Panc1 (cell line): Measurements from ENCODE around the gene MAGEF1. TPM values are rescaled to one million over a fixed set of nuclear protein-coding genes. Genes with fewer than 3 reads are reported as not detected.

Source experiments
- ATAC-seq: fragments of 200-7000 bp; cut with Tn5 transposase; 2 replicates; pipeline ENCODE4 v1.9.1; 2020; ENCODE audit warnings: mild to moderate bottlenecking, moderate library complexity
- BruUV-seq: library from RNA; stranded (reverse); fragments of 400-500 nt; replicated peaks from 2 replicates; lab custom pipeline; 2021; lab: Mats Ljungman, UMichigan
- CTCF ChIA-PET: fragments of 300-600 bp; sonication (Branson Sonifier 250); formaldehyde crosslinking; loops from one replicate; lab custom pipeline; 2022; ENCODE audit warnings: antibody characterized with exemption; lab: Charles Lee
- POLR2A ChIA-PET: fragments of 300-600 bp; sonication (Branson Sonifier 250); formaldehyde crosslinking; loops from one replicate; lab custom pipeline; 2022; ENCODE audit warnings: antibody characterized with exemption; lab: Charles Lee
- DNase-seq: peaks from one replicate; pipeline ENCODE4 v3.0.0-alpha.2; 2010; ENCODE audit warnings: low read depth, low spot score
- H3K27ac ChIP-seq: 2 replicates; pipeline ENCODE4 v1.5.1; 2011; ENCODE audit warnings: mild to moderate bottlenecking, low read length, inconsistent platforms
- H3K27me3 ChIP-seq: fragments of 200-500 bp; sonication (Bioruptor generic); 2 replicates; pipeline ENCODE4 v1.6.0; 2014; ENCODE audit warnings: low read length, inconsistent platforms; ENCODE audit not compliant: control insufficient read depth, insufficient read depth
- H3K36me3 ChIP-seq: fragments of 200-500 bp; sonication (Bioruptor generic); 2 replicates; pipeline ENCODE4 v1.5.1; 2014; ENCODE audit warnings: inconsistent platforms, mild to moderate bottlenecking, low read length, moderate library complexity; ENCODE audit not compliant: control insufficient read depth, insufficient read depth
- H3K4me1 ChIP-seq: 2 replicates; pipeline ENCODE4 v1.5.1; 2011; ENCODE audit warnings: inconsistent platforms, mild to moderate bottlenecking, low read length, moderate library complexity; ENCODE audit not compliant: control insufficient read depth, insufficient read depth
- H3K4me3 ChIP-seq, 2 experiments: 2 replicates each; pipeline ENCODE4 v1.5.1; 2011 to 2012; ENCODE audit warnings: low read depth in 2 of 2, low read length in 2 of 2, mild to moderate bottlenecking in 2 of 2, inconsistent platforms in 1 of 2, moderate library complexity in 1 of 2
- H3K9me3 ChIP-seq: fragments of 200-500 bp; sonication (Bioruptor generic); 2 replicates; pipeline ENCODE4 v1.5.1; 2014; ENCODE audit warnings: low read depth, mild to moderate bottlenecking, inconsistent platforms, low read length, moderate library complexity; ENCODE audit not compliant: control insufficient read depth, insufficient read depth
- POLR2AphosphoS5 ChIP-seq: IDR thresholded peaks from 2 replicates; pipeline ENCODE4 v1.6.1; 2012; ENCODE audit warnings: mild to moderate bottlenecking, low read depth, low read length, moderate library complexity
- SIN3A ChIP-seq: IDR thresholded peaks from 2 replicates; pipeline ENCODE4 v1.6.1; 2012; ENCODE audit warnings: low read depth, mild to moderate bottlenecking, low read length, moderate library complexity, borderline replicate concordance; ENCODE audit not compliant: insufficient read depth
- TCF7L2 ChIP-seq: IDR thresholded peaks from 2 replicates; pipeline ENCODE4 v1.6.1; 2011; ENCODE audit warnings: mild to moderate bottlenecking, low read depth, low read length, inconsistent platforms
- in situ Hi-C: cut with HindIII; loops from 2 replicates; pipeline ENCODE4 v1.10.0; 2016; ENCODE audit warnings: low sequenced_read_pairs, low pct_unique_long_range_greater_than_20kb
- intact Hi-C: fragments of 100-400 bp; cut with micrococcal nuclease; formaldehyde crosslinking; loops from one replicate; pipeline ENCODE4 v1.10.0; 2022; ENCODE audit not compliant: unreplicated experiment
- total RNA-seq: library from RNA; stranded (reverse); gene quantifications from one replicate; pipeline ENCODE4 v1.2.1, GENCODE V29; 2021; ENCODE audit not compliant: unreplicated experiment
- TF ChIP-seq, protein P1 (sequence below): fragments of 450-650 bp; IDR thresholded peaks from 2 replicates; pipeline ENCODE4 v1.5.1; 2017; ENCODE audit warnings: mild to moderate bottlenecking
- TF ChIP-seq, protein P2 (sequence below), 2 experiments: IDR thresholded peaks; 2 replicates each; pipeline ENCODE4 v1.6.1; 2011 to 2012; ENCODE audit warnings: low read depth in 2 of 2, control low read depth in 1 of 2, low read length in 1 of 2, mild to moderate bottlenecking in 1 of 2, moderate library complexity in 1 of 2; ENCODE audit not compliant: insufficient read depth in 1 of 2

The MAGEF1 gene
- total RNA-seq, 1 experiment from 2014 or later = 27.7 TPM

DNA sequence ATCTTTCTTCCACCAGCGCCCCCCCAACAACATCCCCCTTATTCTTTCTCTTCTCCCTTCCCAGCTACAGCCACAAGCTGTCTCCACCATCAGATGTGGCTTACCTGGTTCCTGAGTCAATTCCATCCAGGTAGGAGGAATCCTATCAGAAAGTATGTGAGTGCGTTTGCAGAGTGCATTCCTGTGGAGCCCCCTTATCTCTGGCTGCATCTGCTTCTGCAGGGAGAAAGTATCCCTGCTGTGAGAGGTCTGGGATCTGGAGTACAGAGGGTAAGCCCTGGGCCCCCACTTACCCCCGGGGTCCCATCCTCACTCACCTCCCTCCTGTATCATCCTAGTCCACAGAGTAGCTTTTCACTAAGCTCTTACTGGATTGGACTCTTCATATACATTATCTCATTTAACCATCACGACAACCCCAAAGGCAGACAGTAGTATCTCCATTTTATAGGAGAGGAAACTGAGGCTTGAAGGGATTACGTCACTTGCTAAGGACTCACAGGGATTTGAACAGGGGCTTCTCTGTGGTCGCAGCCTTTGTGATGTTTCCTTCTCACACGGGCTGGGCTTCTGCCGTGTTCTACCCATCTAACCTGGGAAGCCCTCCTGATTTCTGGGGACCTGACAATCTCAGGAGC, 22.2 kb upstream of the MAGEF1 start:
- H3K27me3 ChIP-seq = no peaks in the 10 kb centered on the region
- TF ChIP-seq, protein P1, sequence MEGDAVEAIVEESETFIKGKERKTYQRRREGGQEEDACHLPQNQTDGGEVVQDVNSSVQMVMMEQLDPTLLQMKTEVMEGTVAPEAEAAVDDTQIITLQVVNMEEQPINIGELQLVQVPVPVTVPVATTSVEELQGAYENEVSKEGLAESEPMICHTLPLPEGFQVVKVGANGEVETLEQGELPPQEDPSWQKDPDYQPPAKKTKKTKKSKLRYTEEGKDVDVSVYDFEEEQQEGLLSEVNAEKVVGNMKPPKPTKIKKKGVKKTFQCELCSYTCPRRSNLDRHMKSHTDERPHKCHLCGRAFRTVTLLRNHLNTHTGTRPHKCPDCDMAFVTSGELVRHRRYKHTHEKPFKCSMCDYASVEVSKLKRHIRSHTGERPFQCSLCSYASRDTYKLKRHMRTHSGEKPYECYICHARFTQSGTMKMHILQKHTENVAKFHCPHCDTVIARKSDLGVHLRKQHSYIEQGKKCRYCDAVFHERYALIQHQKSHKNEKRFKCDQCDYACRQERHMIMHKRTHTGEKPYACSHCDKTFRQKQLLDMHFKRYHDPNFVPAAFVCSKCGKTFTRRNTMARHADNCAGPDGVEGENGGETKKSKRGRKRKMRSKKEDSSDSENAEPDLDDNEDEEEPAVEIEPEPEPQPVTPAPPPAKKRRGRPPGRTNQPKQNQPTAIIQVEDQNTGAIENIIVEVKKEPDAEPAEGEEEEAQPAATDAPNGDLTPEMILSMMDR = no peak
- TF ChIP-seq POLR2AphosphoS5 = no peak
- TF ChIP-seq TCF7L2 = no peak
- no peak for TF ChIP-seq SIN3A
- TF ChIP-seq, protein P2, sequence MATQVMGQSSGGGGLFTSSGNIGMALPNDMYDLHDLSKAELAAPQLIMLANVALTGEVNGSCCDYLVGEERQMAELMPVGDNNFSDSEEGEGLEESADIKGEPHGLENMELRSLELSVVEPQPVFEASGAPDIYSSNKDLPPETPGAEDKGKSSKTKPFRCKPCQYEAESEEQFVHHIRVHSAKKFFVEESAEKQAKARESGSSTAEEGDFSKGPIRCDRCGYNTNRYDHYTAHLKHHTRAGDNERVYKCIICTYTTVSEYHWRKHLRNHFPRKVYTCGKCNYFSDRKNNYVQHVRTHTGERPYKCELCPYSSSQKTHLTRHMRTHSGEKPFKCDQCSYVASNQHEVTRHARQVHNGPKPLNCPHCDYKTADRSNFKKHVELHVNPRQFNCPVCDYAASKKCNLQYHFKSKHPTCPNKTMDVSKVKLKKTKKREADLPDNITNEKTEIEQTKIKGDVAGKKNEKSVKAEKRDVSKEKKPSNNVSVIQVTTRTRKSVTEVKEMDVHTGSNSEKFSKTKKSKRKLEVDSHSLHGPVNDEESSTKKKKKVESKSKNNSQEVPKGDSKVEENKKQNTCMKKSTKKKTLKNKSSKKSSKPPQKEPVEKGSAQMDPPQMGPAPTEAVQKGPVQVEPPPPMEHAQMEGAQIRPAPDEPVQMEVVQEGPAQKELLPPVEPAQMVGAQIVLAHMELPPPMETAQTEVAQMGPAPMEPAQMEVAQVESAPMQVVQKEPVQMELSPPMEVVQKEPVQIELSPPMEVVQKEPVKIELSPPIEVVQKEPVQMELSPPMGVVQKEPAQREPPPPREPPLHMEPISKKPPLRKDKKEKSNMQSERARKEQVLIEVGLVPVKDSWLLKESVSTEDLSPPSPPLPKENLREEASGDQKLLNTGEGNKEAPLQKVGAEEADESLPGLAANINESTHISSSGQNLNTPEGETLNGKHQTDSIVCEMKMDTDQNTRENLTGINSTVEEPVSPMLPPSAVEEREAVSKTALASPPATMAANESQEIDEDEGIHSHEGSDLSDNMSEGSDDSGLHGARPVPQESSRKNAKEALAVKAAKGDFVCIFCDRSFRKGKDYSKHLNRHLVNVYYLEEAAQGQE (IDR thresholded peaks at IDR 0.05; ENCODE audit: insufficient read depth in 1 of 2, low read depth in 2 of 2, low read length in 1 of 2) = no peak
- intact Hi-C loops = no loop called here
- ATAC-seq (no peak), DNase-seq (no peak)
- H3K4me3 ChIP-seq = no peak overlapping the region
- no peak overlapping the region for H3K27ac ChIP-seq
- H3K4me1 ChIP-seq = no peaks in the 10 kb centered on the region
- POLR2A ChIA-PET = interaction anchor here (0.6 kb wide), 1 partner anchor 58 kb away, joined by 5 read pairs; no protein-coding TSS in a partner anchor
- H3K36me3 ChIP-seq = no peaks in the 10 kb centered on the region
- no TSS peak for BruUV-seq
- CTCF ChIA-PET = no interaction called here
- no peaks in the 10 kb centered on the region for H3K9me3 ChIP-seq
- in situ Hi-C loops = no loop called here

DNA sequence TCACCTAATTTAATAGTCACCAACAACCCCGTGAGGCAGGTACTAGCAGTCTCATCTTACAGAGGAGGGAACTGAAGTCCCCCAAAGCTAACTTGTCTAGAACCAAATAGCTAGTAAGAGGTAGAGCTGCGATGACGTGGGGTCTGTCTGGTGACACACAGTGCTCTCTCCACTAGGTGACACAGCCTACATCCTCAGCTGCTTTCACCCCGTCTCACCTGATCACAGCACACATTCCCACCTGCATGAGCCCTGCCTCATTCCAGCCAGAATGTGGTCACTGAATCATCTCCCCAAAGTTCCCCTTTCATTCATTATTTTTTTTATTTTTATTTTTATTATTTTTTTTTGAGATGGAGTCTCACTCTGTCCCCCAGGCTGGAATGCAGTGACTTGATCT, 21.3 kb upstream of the MAGEF1 start:
- no peak for ATAC-seq
- DNase-seq = no peak
- no peaks in the 10 kb centered on the region for H3K27me3 ChIP-seq
- no peak overlapping the region for H3K4me3 ChIP-seq
- H3K36me3 ChIP-seq = no peaks in the 10 kb centered on the region
- POLR2A ChIA-PET = no interaction called here
- CTCF ChIA-PET = no interaction called here
- TF ChIP-seq, protein P2 (IDR thresholded peaks at IDR 0.05; ENCODE audit: insufficient read depth in 1 of 2, low read depth in 2 of 2, low read length in 1 of 2) = no peak
- no peak for TF ChIP-seq POLR2AphosphoS5
- TF ChIP-seq SIN3A = no peak
- TF ChIP-seq, protein P1 = no peak
- no peak for TF ChIP-seq TCF7L2
- BruUV-seq = no TSS peak
- no peak overlapping the region for H3K27ac ChIP-seq
- H3K4me1 ChIP-seq = no peaks in the 10 kb centered on the region
- intact Hi-C loops = no loop called here
- in situ Hi-C loops = no loop called here
- H3K9me3 ChIP-seq = no peaks in the 10 kb centered on the region
